ENCODE results near the gene VAMP8. TPM values are rescaled to one million over a fixed set of nuclear protein-coding genes. Genes with fewer than 3 reads are reported as not detected.
A peak's percentile ranks its signal among the peaks of the same experiment; 100 is the strongest.

The VAMP8 gene
- total RNA-seq, 6 experiments from 2014 or later = 0.31 to 0.46 (median 0.35) TPM; not detected in 2

DNA sequence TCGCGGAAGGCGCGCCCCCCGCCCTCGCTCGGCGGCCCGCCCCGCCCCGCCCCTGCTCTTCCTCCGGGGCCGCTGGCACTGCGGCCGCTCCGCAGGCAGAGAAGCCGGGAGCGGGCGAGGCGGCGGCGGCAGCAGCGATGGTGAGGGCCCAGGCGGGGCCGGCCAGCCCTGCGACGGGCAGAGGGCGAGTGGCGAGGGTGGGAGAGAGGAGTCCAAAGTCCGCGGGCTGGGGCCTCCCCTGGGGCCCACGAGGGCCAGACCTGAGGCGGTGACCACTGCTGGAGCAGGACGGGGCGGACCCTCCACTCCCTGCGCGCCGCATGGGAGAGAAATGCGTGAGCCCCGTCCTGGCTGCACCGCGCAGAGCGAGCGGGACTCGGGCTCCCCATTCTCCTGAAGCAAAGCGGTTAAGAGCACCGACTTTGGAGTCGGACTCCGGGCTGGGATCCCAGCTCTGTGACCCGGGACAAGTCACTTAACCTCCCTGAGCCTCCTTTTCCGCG lies 7.0 kb downstream of the VAMP8 start, which contains the start of gene VAMP5:
Gene VAMP5 (plus strand): TSS at position 78 of the 503 bp plus-strand sequence. CDS start 60 bp downstream, at position 138.
- H3K4me1 Mint-ChIP-seq (ENCODE audit: low read depth) = peaks cover 39% of the 10 kb centered on the region
- peak within 1 kb of the TSS; percentile 81 for H3K4me3 Mint-ChIP-seq
- peak within 1 kb of the TSS; percentile 96 for H3K27ac Mint-ChIP-seq
- H3K9me3 Mint-ChIP-seq = no peaks in the 10 kb centered on the region
- no peaks in the 10 kb centered on the region for H3K36me3 Mint-ChIP-seq (ENCODE audit: low read depth)
- H3K27me3 Mint-ChIP-seq (ENCODE audit: insufficient read depth) = peaks cover 8% of the 10 kb centered on the region
- no peak for TF ChIP-seq CTCF (IDR thresholded peaks at IDR 0.05)
- DNase-seq = no peak

DNA sequence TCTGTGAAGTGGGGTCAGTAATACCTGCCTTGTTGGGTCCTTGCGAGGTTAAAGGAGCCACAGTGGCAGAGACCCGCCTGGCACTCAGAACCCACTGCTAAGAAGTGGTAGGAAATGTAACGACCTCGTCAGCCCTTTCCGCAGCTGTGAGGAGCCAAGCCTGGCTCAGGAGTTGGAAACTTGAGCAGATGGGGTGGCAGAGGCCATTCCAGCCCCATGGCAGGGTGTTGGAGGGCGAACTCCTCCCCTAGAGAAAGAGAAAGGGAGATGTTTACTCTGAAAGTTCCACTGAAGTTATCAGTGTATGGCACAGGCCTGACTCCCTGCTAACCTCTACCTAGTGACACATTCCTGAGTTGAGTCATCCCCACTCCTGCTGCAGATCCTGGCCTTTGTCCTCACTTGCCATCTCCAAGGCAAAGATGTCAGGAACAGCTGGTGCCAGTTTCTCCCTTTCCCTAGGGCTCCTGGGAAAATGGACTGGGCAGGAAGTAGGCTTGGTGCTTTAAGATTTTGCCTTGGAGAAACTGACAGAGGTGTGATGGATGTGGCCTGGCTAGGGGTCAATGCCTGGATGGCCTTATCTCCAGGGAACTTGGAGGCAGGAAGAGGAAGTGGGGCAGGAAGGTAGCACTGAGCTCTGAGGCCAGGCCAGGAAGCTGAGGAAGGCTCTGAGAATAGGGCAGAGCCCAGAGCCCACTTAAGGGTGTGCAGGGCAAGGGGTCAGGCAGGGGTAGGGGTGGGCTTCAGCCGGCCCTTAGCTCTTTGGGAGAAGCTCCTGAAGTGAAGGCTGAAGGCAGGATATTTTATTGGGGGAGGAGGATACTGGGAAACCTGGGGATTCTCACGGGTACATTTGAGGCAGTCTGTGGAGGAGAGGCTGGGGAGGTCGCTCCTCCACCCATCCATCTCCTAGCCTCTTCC lies 7.7 kb downstream of the VAMP8 start:
- peak overlapping the region; percentile 96 for H3K27ac Mint-ChIP-seq
- no peaks in the 10 kb centered on the region for H3K36me3 Mint-ChIP-seq (ENCODE audit: low read depth)
- H3K27me3 Mint-ChIP-seq (ENCODE audit: insufficient read depth) = peaks cover 4% of the 10 kb centered on the region
- peaks cover 45% of the 10 kb centered on the region for H3K4me1 Mint-ChIP-seq (ENCODE audit: low read depth)
- no peaks in the 10 kb centered on the region for H3K9me3 Mint-ChIP-seq
- no peak for TF ChIP-seq CTCF (IDR thresholded peaks at IDR 0.05)
- peak; percentile 65 for DNase-seq
- peak overlapping the region; percentile 81 for H3K4me3 Mint-ChIP-seq

DNA sequence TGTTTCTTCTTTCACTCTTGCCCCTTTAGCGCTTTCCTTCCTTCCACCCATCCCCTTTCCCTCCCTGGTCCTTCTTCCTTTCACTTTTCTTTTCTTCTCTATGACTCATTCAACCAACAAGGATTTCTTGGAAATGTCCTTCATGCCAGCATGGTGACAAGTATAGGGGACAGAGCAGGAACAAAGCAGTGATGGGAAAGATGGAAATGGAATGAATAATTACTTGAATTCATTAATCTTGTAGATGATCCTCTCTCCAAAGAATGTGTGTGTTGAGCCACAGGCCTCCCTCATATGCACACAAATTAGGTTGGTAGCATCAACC lies 8.4 kb downstream of the VAMP8 start:
- Mint-ChIP-seq H3K9me3 (no peaks in the 10 kb centered on the region), H3K27me3 (ENCODE audit: insufficient read depth) (peaks cover 4% of the 10 kb centered on the region), H3K4me1 (ENCODE audit: low read depth) (peaks cover 52% of the 10 kb centered on the region), H3K27ac (peak overlapping the region; percentile 96), H3K36me3 (ENCODE audit: low read depth) (no peaks in the 10 kb centered on the region), H3K4me3 (peak overlapping the region; percentile 81)
- peak; percentile 56 for DNase-seq
- no peak for TF ChIP-seq CTCF (IDR thresholded peaks at IDR 0.05)

GRCh38 chr2:85588236-85588635 lies 10.8 kb downstream of the VAMP8 start:
- H3K9me3 Mint-ChIP-seq = no peaks in the 10 kb centered on the region

DNA sequence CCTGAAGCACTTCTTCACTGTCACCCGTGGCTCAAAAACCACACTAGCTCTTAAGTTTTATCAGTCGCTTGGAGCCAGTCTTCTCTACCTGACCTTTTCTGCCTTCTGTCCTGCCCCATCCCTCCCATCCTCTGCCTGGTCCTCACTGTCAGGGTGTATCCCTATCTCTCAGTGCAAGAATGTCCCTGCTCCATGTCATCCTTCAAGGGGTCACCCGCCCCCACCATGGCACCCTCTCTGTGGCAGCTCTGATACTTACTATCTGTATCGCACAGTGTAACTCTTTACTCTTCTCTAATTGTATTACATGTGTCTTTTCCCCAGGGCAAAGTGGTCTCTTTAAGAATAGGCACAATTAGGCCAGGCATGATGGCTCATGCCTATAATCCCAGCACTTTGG lies 11.3 kb downstream of the VAMP8 start:
- peaks cover 56% of the 10 kb centered on the region for H3K4me1 Mint-ChIP-seq (ENCODE audit: low read depth)
- H3K9me3 Mint-ChIP-seq = no peaks in the 10 kb centered on the region
- H3K27ac Mint-ChIP-seq = no peak overlapping the region
- no peak overlapping the region for H3K4me3 Mint-ChIP-seq
- DNase-seq = no peak
- no peak for TF ChIP-seq CTCF (IDR thresholded peaks at IDR 0.05)
- peaks cover 4% of the 10 kb centered on the region; the same call in 1 of the 2 replicates for H3K36me3 Mint-ChIP-seq (ENCODE audit: low read depth)
- peaks cover 1% of the 10 kb centered on the region for H3K27me3 Mint-ChIP-seq (ENCODE audit: insufficient read depth)

More at GRCh38 chr2:85588236-85588635, 10.8 kb downstream of the VAMP8 start:
- no peak overlapping the region for H3K27ac Mint-ChIP-seq
- peaks cover 1% of the 10 kb centered on the region for H3K27me3 Mint-ChIP-seq (ENCODE audit: insufficient read depth)
- no peak for DNase-seq
- H3K36me3 Mint-ChIP-seq (ENCODE audit: low read depth) = peaks cover 4% of the 10 kb centered on the region; the same call in 1 of the 2 replicates
- TF ChIP-seq CTCF (IDR thresholded peaks at IDR 0.05) = no peak
- H3K4me1 Mint-ChIP-seq (ENCODE audit: low read depth) = peaks cover 60% of the 10 kb centered on the region
- H3K4me3 Mint-ChIP-seq = no peak overlapping the region
